ENCODE results near the gene RALGPS2. TPM values are rescaled to one million over a fixed set of nuclear protein-coding genes. Genes with fewer than 3 reads are reported as not detected.

The RALGPS2 gene
- polyA plus RNA-seq, 1 experiment: 27.7 TPM

DNA sequence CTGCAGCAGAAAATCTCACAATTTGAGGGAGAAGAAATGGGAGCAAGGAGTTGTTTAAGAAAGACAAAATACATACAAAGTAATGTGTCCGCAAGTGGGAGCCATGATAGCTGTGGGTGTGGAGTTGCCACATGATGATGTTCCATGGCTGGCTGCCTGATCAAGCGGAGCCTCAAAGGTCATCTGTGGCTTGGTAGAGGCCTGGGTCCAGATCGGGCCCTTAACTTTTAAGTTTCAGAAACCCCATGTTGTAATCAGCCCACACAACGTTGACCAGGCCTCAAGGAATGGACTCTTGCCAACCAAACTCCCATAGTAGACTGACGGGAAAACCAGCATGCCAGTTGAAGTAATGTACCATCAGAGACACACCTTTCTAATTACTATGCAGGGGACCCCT lies 210.6 kb downstream of the RALGPS2 start:
- no peak for DNase-seq (ENCODE audit: low read depth)
- POLR2A ChIA-PET: no interaction called here
- Histone ChIP-seq H3K27me3 (ENCODE audit: control insufficient read depth, insufficient read depth, low read length) (no peaks in the 10 kb centered on the region), H3K36me3 (ENCODE audit: control insufficient read depth, insufficient read depth, low read length) (no peaks in the 10 kb centered on the region), H3K4me3 (ENCODE audit: low read depth, low read length) (no peak overlapping the region)
- CTCF ChIA-PET: interaction anchor here (1.6 kb wide), 1 partner anchor 25 kb away, joined by 5 read pairs; no protein-coding TSS in a partner anchor
- TF ChIP-seq, protein P1, sequence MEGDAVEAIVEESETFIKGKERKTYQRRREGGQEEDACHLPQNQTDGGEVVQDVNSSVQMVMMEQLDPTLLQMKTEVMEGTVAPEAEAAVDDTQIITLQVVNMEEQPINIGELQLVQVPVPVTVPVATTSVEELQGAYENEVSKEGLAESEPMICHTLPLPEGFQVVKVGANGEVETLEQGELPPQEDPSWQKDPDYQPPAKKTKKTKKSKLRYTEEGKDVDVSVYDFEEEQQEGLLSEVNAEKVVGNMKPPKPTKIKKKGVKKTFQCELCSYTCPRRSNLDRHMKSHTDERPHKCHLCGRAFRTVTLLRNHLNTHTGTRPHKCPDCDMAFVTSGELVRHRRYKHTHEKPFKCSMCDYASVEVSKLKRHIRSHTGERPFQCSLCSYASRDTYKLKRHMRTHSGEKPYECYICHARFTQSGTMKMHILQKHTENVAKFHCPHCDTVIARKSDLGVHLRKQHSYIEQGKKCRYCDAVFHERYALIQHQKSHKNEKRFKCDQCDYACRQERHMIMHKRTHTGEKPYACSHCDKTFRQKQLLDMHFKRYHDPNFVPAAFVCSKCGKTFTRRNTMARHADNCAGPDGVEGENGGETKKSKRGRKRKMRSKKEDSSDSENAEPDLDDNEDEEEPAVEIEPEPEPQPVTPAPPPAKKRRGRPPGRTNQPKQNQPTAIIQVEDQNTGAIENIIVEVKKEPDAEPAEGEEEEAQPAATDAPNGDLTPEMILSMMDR (IDR thresholded peaks at IDR 0.05; ENCODE audit: insufficient read depth, low read depth, low read length): no peak

DNA sequence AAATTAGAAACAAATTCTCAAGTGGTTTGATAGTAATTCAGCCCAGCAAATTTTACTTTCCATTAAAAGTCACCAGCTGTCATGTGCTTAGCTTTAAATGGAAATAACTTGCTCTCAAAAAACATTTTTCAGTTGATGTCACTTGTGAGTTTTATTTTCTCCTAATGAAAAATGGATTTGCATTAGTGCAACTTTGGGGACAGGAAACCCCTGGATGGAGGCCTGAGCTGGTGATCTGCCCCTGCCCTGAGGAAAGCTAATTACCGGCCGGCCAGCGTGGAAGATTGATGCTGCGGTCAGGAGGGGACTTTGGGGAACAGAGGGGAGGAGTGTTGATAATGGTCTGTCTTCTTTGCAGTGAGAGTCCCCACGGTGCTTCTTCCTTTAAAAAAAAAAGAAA lies 212.7 kb downstream of the RALGPS2 start:
- Histone ChIP-seq H3K4me3 (ENCODE audit: low read depth, low read length) (no peak overlapping the region), H3K27me3 (ENCODE audit: control insufficient read depth, insufficient read depth, low read length) (no peaks in the 10 kb centered on the region), H3K36me3 (ENCODE audit: control insufficient read depth, insufficient read depth, low read length) (no peaks in the 10 kb centered on the region)
- TF ChIP-seq, protein P1 (IDR thresholded peaks at IDR 0.05; ENCODE audit: insufficient read depth, low read depth, low read length): no peak
- DNase-seq (ENCODE audit: low read depth): no peak
- ChIA-PET CTCF (no interaction called here), POLR2A (interaction anchor here (0.7 kb wide), 1 partner anchor 432 kb away, joined by 4 read pairs; no protein-coding TSS in a partner anchor)

DNA sequence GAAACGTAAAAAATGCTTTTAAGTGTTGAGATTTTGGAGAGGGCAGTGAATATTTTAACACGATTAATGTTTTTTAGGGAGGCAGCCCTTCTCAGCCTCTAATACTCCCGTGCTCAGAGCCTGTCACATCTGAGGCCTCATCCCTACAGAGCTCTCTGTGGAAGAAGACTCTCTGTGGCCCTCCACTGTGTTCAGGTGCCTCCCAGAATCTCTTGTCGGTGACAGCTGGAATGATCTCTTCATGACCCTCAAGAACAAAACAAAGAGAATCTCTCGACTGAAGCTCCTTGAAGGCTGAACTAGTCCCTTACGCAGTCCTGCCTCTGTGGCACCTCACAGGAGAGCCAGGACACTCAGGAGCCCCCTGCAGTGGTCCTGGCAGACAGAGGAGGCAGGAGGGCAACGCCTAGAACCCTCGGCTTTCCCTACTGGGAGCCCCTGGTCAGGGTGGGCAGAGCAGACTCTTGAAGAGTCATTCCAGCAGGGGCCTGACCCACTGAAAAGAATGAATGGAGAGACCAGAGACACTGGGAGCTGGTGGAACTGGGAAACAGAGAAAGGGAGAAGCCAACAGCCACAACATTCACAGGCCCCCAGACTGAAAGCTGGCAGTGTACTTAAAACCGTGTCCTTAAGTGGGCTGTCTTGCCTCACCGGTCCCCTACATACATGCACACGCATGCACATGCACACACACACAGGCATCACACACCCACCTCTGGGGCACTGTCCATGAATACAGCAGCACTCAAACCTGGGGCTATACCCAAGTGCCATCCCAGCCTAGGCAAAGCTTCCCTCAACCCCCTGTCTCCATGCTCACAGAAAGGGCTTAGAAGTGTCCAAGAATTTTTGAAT lies 213.3 kb downstream of the RALGPS2 start:
- no peaks in the 10 kb centered on the region for H3K27me3 ChIP-seq (ENCODE audit: control insufficient read depth, insufficient read depth, low read length)
- no peak overlapping the region for H3K4me3 ChIP-seq (ENCODE audit: low read depth, low read length)
- TF ChIP-seq, protein P1 (IDR thresholded peaks at IDR 0.05; ENCODE audit: insufficient read depth, low read depth, low read length): no peak
- CTCF ChIA-PET: interaction anchor here (1.3 to 1.8 kb wide), 2 partner anchors 12 to 44 kb away, joined by 3 to 4 read pairs; no protein-coding TSS in a partner anchor
- H3K36me3 ChIP-seq (ENCODE audit: control insufficient read depth, insufficient read depth, low read length): no peaks in the 10 kb centered on the region
- DNase-seq (ENCODE audit: low read depth): no peak
- POLR2A ChIA-PET: interaction anchor here (0.7 kb wide), 1 partner anchor 432 kb away, joined by 4 read pairs; no protein-coding TSS in a partner anchor

DNA sequence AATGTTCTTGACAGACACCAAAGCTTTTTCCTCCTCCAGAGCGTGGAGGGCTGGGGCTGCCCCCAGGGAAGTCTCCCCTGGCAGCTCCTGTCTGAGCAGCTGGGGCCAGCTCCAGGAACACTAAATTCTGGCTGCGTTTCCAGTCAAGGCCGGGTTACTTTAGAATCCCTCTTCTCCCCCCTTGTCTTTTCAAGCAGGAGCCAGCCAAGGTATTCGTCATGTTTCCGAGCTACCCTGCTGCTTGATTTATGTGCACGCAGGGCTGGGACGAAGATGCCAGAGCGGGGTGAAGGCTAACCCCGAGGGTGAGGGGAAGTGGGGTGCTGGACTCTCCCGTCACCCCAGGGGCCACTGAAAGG lies 213.9 kb downstream of the RALGPS2 start:
- Histone ChIP-seq H3K27me3 (ENCODE audit: control insufficient read depth, insufficient read depth, low read length) (no peaks in the 10 kb centered on the region), H3K36me3 (ENCODE audit: control insufficient read depth, insufficient read depth, low read length) (no peaks in the 10 kb centered on the region), H3K4me3 (ENCODE audit: low read depth, low read length) (no peak overlapping the region)
- ChIA-PET CTCF (interaction anchor here (1.3 to 1.8 kb wide), 2 partner anchors 12 to 44 kb away, joined by 3 to 4 read pairs; no protein-coding TSS in a partner anchor), POLR2A (no interaction called here)
- TF ChIP-seq, protein P1 (IDR thresholded peaks at IDR 0.05; ENCODE audit: insufficient read depth, low read depth, low read length): no peak
- no peak for DNase-seq (ENCODE audit: low read depth)

DNA sequence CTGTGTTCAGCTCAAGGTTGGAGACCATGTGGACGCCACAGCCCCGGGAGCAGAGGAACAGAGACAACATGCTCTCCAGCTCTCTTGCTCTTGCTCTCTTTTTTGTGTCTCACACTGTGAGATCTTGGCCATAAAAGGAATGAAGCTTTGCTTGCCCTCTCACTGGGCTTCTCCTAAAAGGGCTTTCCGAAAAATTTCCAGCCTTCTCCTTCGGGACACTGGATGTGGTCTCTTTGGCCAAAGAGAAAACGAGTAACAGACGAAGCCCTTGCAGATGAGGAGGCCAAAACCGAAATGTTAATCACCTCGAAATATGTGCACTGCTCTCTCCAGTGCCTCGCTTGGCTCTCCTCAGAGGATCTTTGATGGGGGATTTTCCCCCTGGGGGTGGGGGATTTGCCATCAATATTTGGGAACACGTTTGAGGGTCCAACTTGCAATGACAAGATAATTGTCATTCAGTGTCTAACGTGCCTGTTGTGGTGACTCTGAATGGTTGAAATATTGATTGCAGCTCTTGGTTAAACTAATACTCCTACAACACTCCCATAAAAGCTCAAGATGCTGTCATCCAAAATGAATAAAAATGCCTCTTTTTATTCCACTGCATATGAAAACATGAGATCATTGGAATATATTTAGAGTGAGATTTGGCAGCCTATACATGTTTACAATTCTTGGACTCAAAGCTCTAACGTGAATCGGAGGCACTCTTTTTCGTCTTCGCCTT lies 214.5 kb downstream of the RALGPS2 start:
- Histone ChIP-seq H3K4me3 (ENCODE audit: low read depth, low read length) (no peak overlapping the region), H3K27me3 (ENCODE audit: control insufficient read depth, insufficient read depth, low read length) (no peaks in the 10 kb centered on the region), H3K36me3 (ENCODE audit: control insufficient read depth, insufficient read depth, low read length) (no peaks in the 10 kb centered on the region)
- ChIA-PET CTCF (interaction anchor here (1.3 to 1.8 kb wide), 2 partner anchors 11 to 43 kb away, joined by 3 to 4 read pairs; no protein-coding TSS in a partner anchor), POLR2A (no interaction called here)
- TF ChIP-seq, protein P1 (IDR thresholded peaks at IDR 0.05; ENCODE audit: insufficient read depth, low read depth, low read length): no peak
- DNase-seq (ENCODE audit: low read depth): no peak
